ENCODE results near the gene BMPR1A.

BMPR1A gene

DNA sequence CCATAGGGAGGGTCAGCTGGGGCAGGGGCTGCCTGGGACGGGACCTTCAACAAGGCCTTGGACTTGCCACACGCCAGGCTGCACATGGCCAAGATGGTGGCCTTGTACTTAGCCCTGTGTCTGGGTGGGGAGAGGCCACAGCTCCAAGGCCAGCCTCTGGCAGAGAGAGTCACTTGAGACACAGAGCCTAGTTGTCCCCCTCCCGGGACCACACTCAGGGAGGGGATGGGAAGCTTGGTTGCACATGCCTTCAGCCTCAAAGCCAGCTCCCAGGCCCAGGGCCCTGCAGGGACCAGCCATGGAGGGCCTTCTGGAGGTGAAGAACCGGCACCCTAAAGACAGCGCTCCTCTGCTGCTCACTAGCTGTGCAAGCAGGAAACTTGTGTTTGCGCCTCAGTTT is 184.3 kb downstream of the BMPR1A start:
- no peaks in the 10 kb centered on the region for H3K9me3 ChIP-seq (ENCODE audit: severe bottlenecking)
- no peak overlapping the region for H3K27ac ChIP-seq (ENCODE audit: poor library complexity, severe bottlenecking)
- no peaks in the 10 kb centered on the region for H3K27me3 ChIP-seq (ENCODE audit: insufficient read depth, poor library complexity, severe bottlenecking)
- no peak for ATAC-seq (ENCODE audit: low read depth)
- H3K4me3 ChIP-seq (ENCODE audit: severe bottlenecking), result no peak overlapping the region
- no peaks in the 10 kb centered on the region for H3K4me1 ChIP-seq (ENCODE audit: insufficient read depth, poor library complexity, severe bottlenecking)
- H3K36me3 ChIP-seq (ENCODE audit: low read depth), result no peaks in the 10 kb centered on the region
- no peak for DNase-seq (ENCODE audit: low spot score)
- TF ChIP-seq, protein P1, sequence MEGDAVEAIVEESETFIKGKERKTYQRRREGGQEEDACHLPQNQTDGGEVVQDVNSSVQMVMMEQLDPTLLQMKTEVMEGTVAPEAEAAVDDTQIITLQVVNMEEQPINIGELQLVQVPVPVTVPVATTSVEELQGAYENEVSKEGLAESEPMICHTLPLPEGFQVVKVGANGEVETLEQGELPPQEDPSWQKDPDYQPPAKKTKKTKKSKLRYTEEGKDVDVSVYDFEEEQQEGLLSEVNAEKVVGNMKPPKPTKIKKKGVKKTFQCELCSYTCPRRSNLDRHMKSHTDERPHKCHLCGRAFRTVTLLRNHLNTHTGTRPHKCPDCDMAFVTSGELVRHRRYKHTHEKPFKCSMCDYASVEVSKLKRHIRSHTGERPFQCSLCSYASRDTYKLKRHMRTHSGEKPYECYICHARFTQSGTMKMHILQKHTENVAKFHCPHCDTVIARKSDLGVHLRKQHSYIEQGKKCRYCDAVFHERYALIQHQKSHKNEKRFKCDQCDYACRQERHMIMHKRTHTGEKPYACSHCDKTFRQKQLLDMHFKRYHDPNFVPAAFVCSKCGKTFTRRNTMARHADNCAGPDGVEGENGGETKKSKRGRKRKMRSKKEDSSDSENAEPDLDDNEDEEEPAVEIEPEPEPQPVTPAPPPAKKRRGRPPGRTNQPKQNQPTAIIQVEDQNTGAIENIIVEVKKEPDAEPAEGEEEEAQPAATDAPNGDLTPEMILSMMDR (IDR thresholded peaks at IDR 0.05; ENCODE audit: poor library complexity, severe bottlenecking), result no peak

- TF ChIP-seq, protein P1 (IDR thresholded peaks at IDR 0.05; ENCODE audit: poor library complexity, severe bottlenecking), result no peak
- H3K4me3 ChIP-seq (ENCODE audit: severe bottlenecking), result no peak overlapping the region
Measured at GRCh38 chr10:86941426-86941825, 185.0 kb downstream of the BMPR1A start.

GRCh38 chr10:86941991-86942421 is 185.6 kb downstream of the BMPR1A start:
- DNase-seq (ENCODE audit: low spot score) (no peak), ATAC-seq (ENCODE audit: low read depth) (no peak)
- no peaks in the 10 kb centered on the region for H3K27me3 ChIP-seq (ENCODE audit: insufficient read depth, poor library complexity, severe bottlenecking)
- H3K4me3 ChIP-seq (ENCODE audit: severe bottlenecking), result no peak overlapping the region
- no peaks in the 10 kb centered on the region for H3K9me3 ChIP-seq (ENCODE audit: severe bottlenecking)
- no peaks in the 10 kb centered on the region for H3K4me1 ChIP-seq (ENCODE audit: insufficient read depth, poor library complexity, severe bottlenecking)
- TF ChIP-seq, protein P1 (IDR thresholded peaks at IDR 0.05; ENCODE audit: poor library complexity, severe bottlenecking), result no peak
- no peak overlapping the region for H3K27ac ChIP-seq (ENCODE audit: poor library complexity, severe bottlenecking)
- H3K36me3 ChIP-seq (ENCODE audit: low read depth), result no peaks in the 10 kb centered on the region

More at GRCh38 chr10:86941426-86941825, 185.0 kb downstream of the BMPR1A start:
- Histone ChIP-seq H3K36me3 (ENCODE audit: low read depth) (no peaks in the 10 kb centered on the region), H3K27ac (ENCODE audit: poor library complexity, severe bottlenecking) (no peak overlapping the region), H3K4me1 (ENCODE audit: insufficient read depth, poor library complexity, severe bottlenecking) (no peaks in the 10 kb centered on the region), H3K27me3 (ENCODE audit: insufficient read depth, poor library complexity, severe bottlenecking) (no peaks in the 10 kb centered on the region), H3K9me3 (ENCODE audit: severe bottlenecking) (no peaks in the 10 kb centered on the region)
- ATAC-seq (ENCODE audit: low read depth) (no peak), DNase-seq (ENCODE audit: low spot score) (no peak)

GRCh38 chr10:86942441-86943315 is 186.3 kb downstream of the BMPR1A start:
- Histone ChIP-seq H3K4me1 (ENCODE audit: insufficient read depth, poor library complexity, severe bottlenecking) (no peaks in the 10 kb centered on the region), H3K4me3 (ENCODE audit: severe bottlenecking) (no peak overlapping the region), H3K36me3 (ENCODE audit: low read depth) (no peaks in the 10 kb centered on the region), H3K9me3 (ENCODE audit: severe bottlenecking) (no peaks in the 10 kb centered on the region), H3K27ac (ENCODE audit: poor library complexity, severe bottlenecking) (no peak overlapping the region), H3K27me3 (ENCODE audit: insufficient read depth, poor library complexity, severe bottlenecking) (no peaks in the 10 kb centered on the region)
- TF ChIP-seq, protein P1 (IDR thresholded peaks at IDR 0.05; ENCODE audit: poor library complexity, severe bottlenecking), result no peak
- no peak for DNase-seq (ENCODE audit: low spot score)
- no peak for ATAC-seq (ENCODE audit: low read depth)

Data from RWPE2 (cell line).